ENCODE results near the gene CTRL.

DNA sequence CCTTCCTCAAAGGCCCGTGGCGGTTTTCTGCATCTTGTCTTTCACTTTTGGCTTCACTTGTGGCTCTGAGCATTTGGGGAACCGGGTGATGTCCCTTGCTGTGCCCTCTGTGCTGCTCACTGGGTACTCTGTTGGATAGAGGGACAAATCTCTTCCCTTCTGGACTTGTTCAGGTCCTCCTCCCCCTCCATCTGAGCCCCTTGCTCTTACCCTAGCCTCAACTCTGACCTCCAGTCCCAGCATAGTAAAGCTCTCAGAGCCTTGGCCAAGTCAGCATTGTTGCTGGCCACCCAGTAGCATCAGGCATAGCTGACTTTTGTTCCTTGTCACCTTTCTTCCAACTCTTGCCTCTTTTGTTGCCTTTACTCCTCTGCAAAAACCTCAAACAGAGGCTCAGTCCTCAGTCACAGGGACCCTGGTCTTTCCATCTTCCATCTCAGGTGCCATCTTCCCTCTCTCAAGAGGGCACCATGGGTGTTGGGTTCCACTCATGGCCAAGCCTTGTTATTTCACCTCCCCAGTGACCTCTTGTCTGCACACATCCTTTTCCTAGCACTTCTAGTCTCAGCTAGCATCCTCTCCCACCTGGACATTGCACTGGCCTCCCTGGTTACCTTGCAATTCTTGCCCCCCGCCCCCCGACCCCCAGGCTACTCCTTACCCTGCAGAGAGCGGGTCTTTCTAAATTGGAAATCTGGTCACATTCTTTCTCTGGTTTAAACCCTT is 5.4 kb upstream of the CTRL start:
- TF ChIP-seq GATA2 (IDR thresholded peaks at IDR 0.05; ENCODE audit: low read depth, low read length) (no peak), GATA3 (IDR thresholded peaks at IDR 0.05; ENCODE audit: low read depth, low read length) (no peak)

All from SH-SY5Y (cell line).